GM21619 (cell line): Measurements from ENCODE around the gene OLA1.

Experiments used
- ATAC-seq: cut with Tn5 transposase; IDR thresholded peaks from one replicate; pipeline ENCODE4 v1.9.1; 2021; ENCODE audit not compliant: unreplicated experiment

The OLA1 gene

DNA sequence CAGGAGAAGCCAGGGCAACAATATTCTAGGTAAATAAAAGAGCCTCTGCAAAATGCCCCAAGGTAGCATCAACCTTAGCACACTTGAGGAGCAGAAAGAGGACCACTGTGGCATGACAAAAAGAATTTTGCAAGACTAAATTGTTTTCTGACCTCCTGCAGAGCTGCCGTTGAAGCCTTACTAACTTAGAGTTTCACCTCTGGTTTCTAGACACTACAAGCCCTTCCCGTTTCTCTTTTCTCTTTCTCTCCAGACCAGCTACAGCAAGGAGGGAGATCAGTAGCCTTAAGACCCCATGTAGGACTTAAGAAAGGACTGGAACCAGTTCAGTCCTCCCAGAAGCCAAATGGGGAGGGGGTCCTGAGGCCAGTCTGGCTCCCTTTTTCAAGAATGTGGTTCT lies 209.9 kb downstream of the OLA1 start:
- ATAC-seq, result peak; percentile 36

DNA sequence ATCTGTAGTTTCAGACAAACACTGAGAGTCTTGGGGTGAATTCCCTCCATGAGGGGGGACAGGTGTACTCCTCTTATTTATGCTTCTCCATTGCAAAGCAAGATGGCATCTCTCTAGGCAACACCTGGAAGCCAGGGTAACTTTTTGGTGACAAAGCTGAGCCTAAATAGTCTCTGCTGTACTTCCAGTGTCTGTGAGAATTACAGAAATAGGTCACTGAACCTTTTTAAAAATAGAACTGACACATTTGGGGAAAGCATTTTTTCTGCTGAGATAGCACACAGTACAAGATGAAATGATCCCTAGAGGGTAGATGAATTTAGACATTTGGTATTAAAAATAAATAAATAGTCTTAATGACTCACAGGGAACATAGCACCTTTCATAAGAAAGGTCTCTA lies 211.5 kb downstream of the OLA1 start:
- ATAC-seq, result no peak

- ATAC-seq, result no peak
These were observed 212.2 kb downstream of the OLA1 start for GRCh38 chr2:174035981-174036742.

GRCh38 chr2:174035117-174035635 lies 213.2 kb downstream of the OLA1 start:
- ATAC-seq, result no peak

DNA sequence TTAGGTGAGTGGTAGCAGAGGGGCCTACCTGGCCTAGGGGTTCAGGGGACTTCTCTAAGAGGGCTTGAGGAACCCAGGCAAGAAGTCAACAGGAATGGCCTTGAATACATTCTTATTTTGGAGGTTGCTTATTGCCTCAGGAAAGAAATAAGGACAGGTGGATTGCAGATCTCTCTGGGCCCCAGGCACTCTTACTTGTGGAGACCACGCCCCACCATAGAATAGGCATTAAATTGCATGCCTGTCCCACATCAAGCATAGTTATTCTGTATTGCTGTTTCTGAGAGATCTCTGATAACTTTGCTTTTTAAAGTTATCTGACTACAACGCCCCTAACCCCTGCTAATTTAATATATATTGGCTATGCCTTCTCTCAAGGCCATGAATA lies 215.2 kb downstream of the OLA1 start:
- no peak for ATAC-seq

GRCh38 chr2:174031226-174031625 lies 217.1 kb downstream of the OLA1 start:
- no peak for ATAC-seq

GRCh38 chr2:174028935-174029334 lies 219.4 kb downstream of the OLA1 start:
- ATAC-seq, result no peak

GRCh38 chr2:174027956-174028355 lies 220.4 kb downstream of the OLA1 start:
- ATAC-seq, result no peak

- no peak for ATAC-seq
These were observed 222.0 kb downstream of the OLA1 start for GRCh38 chr2:174026122-174026845.

- ATAC-seq, result no peak
These were observed 222.8 kb downstream of the OLA1 start for GRCh38 chr2:174025271-174026121.

DNA sequence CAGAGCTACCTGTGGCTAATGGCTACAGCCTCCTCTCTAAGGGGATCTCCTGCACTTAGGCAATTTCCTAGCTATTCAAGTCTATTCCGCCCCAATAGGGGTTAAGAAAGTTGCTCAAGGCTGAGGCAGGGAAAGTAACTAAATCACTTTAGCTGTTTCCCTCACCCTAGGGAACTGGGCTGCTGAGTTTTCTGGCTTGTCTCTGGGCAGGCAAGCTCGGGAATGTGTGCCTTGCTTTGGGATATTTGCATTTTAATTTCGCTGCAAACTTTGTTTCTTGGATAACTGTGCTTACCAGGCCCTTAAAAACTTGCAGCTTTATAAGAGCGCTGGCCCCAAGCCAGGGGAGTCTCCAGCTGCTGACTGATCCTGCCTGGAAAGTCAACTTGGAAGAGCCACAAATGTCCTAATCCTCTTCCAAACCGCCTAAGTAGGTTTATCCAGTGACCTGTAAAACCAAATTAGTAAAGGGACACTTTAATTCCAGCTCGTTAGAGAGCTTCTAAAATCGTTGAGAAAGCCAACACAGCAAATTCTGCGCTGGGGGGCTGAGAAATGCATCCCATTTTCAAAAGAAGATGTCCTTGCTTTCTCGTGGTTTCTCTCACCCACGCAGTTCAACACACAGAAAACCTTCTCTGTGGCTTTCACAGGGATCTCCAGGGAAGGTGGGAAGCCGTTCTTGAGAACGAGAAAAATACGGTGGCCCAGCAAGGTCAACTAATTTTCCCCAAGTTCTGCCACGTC lies 223.6 kb downstream of the OLA1 start:
- ATAC-seq, result no peak

DNA sequence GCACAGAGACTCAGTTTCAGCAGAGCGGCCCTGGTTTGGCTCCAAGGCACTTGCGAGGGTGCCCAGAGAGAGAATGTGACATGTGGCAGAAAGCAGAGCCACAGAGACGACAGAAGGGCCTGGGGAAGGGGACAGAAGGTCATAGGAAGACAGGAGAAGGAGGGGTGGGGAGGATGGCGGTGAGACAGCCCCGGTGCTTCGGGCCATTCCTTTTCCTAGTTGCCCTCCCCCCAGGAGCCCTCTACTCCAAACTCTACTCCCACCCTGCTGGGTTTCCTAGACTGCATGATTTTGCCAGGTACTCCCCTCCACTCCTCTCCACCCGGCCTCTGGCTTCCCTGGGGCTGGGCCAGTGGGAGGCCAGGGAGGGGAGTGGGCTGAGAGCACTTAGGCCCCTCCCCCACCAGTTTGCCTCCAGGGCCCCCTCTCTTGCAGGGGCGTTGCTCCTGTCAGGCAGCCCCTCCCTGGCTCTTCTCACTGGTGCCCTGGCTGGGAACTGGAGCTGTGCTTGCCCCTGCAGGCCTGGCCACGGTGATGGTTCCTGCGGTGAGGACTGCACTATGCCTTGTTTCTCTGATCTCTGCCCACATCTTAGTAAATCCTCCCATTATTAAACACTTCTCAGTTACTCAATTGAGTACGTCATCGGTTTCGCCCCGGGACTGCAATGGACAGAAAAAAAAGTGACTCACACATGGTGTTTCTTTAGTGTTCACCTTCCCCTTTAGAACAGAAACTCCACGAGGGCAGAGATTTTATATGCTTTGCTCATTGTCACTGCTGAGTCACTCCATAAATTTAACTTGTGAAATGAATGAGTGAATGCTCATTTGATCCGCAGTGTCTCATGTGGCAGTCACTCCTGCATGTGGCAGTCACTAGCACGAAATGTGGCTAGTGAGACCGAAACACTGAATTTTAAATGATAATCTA lies 224.5 kb downstream of the OLA1 start:
- no peak for ATAC-seq
